ENCODE results near the gene ANXA2R. TPM values are rescaled to one million over a fixed set of nuclear protein-coding genes. Genes with fewer than 3 reads are reported as not detected.
A peak's percentile ranks its signal among the peaks of the same experiment; 100 is the strongest.

ANXA2R gene
- total and polyA plus RNA-seq, 2 of the 4 experiments (the other 2 are of a cell fraction) = 1.3 to 3.6 TPM

GRCh38 chr5:43046474-43046873 lies 6.4 kb upstream of the ANXA2R start:
- ChIA-PET CTCF (interaction anchor here (0.9 kb wide), 1 partner anchor 18 kb away, joined by 3 read pairs; no protein-coding TSS in a partner anchor), POLR2A (ENCODE audit: unreplicated experiment) (no interaction called here)
- ATAC-seq (ENCODE audit: low read depth) (no peak), DNase-seq (no peak)
- TF ChIP-seq FOS (IDR thresholded peaks at IDR 0.05; ENCODE audit: low read depth, low read length) (no peak), BHLHE40 (IDR thresholded peaks at IDR 0.05; ENCODE audit: low read depth, low read length) (no peak)
- Histone ChIP-seq H3K9me3 (ENCODE audit: control insufficient read depth, insufficient read depth, low read length) (no peaks in the 10 kb centered on the region), H4K5ac (ENCODE audit: low read depth, low read length) (no peak overlapping the region), H4K91ac (ENCODE audit: insufficient read depth, low read depth, low read length) (no peak overlapping the region), H3K36me3 (ENCODE audit: control insufficient read depth, insufficient read depth, low read length) (no peaks in the 10 kb centered on the region), H3K23ac (ENCODE audit: low read depth, low read length) (peak overlapping the region; percentile 64; the same call in 1 of the 2 replicates), H2AFZ (replicated peaks; ENCODE audit: low read length, poor library complexity) (no peak overlapping the region), H3K79me1 (ENCODE audit: low read depth in 1 of 2, low read length in 2 of 2) (peaks cover 24 to 58% of the 10 kb centered on the region in 2 experiments), H2BK20ac (ENCODE audit: low read depth, low read length) (no peak overlapping the region), H3K14ac (replicated peaks; ENCODE audit: low read depth, low read length) (no peak overlapping the region), H2AK9ac (replicated peaks; ENCODE audit: low read depth, low read length, poor library complexity) (no peak overlapping the region), H3K9me1 (ENCODE audit: insufficient read depth, low read length) (0 out of 2 replicates have a peak, but pooled peaks cover 5% of the 10 kb centered on the region), H3K56ac (ENCODE audit: extremely low read depth, insufficient read depth, low read length) (no peak overlapping the region), H4K20me1 (ENCODE audit: insufficient read depth, low read length) (peaks cover 7% of the 10 kb centered on the region; the same call in 1 of the 2 replicates), H3K9ac (ENCODE audit: low read depth, low read length) (no peak overlapping the region), H2BK5ac (ENCODE audit: low read depth, low read length, poor library complexity, severe bottlenecking) (no peak overlapping the region), H3K4me3 (ENCODE audit: insufficient read depth, low read depth, low read length) (no peak overlapping the region), H3K4me2 (ENCODE audit: low read depth, low read length) (no peak overlapping the region), H3K4me1 (ENCODE audit: control insufficient read depth, insufficient read depth, low read length) (peaks cover 5% of the 10 kb centered on the region; the same call in 1 of the 2 replicates), H4K8ac (ENCODE audit: low read depth in 2 of 2, low read length in 2 of 2) (no peak overlapping the region), H2AK5ac (ENCODE audit: low read depth, low read length) (no peak overlapping the region), H2BK120ac (ENCODE audit: low read depth, low read length) (no peak overlapping the region), H3K4ac (ENCODE audit: low read depth, low read length) (no peak overlapping the region), H3K27ac (ENCODE audit: insufficient read depth, low read length) (no peak overlapping the region), H3K27me3 (ENCODE audit: control insufficient read depth, insufficient read depth, low read length) (no peaks in the 10 kb centered on the region), H3K18ac (ENCODE audit: low read depth, low read length) (no peak overlapping the region), H2BK15ac (ENCODE audit: low read depth, low read length) (no peak overlapping the region)
- no CpG with 5 or more reads among the region's 1 CpG for WGBS, 2 experiments (ENCODE audit: extremely low coverage in 2 of 2, insufficient read length in 1 of 2)
- intact Hi-C loops (cut with micrococcal nuclease) = no loop called here
- no TSS peak for BruUV-seq (replicated peaks)
- dilution Hi-C loops (cut with HindIII; ENCODE audit: low sequenced_read_pairs, unreplicated experiment) = no loop called here
- in situ Hi-C loops (cut with MboI; ENCODE audit: low sequenced_read_pairs) = no loop called here
